Ramos (cell line): Measurements from ENCODE around the gene ETS1.
"Not testable (repeated sequence)": the region's sequence is repeated elsewhere in the genome, so short reads cannot be mapped to it uniquely, and the experiment has no call there.

Source experiments
- in situ Hi-C: fragments of 300-500 bp; cut with MboI; formaldehyde crosslinking; loops from one replicate; pipeline ENCODE4 v1.14.3; 2022; ENCODE audit warnings: low sequenced_read_pairs; ENCODE audit not compliant: unreplicated experiment

The ETS1 gene

DNA sequence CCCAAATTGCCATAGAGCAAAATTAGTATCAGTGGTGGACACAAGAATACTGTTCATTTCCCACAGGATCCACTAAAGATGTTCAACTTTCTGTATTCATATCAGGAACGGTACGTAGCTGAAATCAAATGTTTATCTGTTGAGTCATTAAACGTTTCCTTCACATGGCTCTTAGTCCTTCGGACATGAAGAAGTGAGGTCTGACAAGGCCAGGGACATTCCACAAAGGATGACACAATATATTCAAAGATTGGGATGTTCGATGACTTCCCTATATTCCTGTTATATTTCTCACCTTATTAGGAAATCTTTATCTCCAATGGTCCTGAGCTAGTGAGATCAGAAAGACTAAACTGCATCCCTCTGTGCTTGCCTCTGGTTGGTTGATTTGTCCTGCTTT is 129.0 kb downstream of the ETS1 start:
- in situ Hi-C loops, result loop anchor here (25.0 kb wide), 1 partner anchor 171 kb away; no protein-coding TSS in a partner anchor

GRCh38 chr11:128457874-128458273 is 129.5 kb downstream of the ETS1 start:
- in situ Hi-C loops, result loop anchor here (25.0 kb wide), 1 partner anchor 171 kb away; no protein-coding TSS in a partner anchor

GRCh38 chr11:128456566-128457268 is 130.6 kb downstream of the ETS1 start:
- in situ Hi-C loops, result loop anchor here (25.0 kb wide), 1 partner anchor 169 kb away; no protein-coding TSS in a partner anchor

DNA sequence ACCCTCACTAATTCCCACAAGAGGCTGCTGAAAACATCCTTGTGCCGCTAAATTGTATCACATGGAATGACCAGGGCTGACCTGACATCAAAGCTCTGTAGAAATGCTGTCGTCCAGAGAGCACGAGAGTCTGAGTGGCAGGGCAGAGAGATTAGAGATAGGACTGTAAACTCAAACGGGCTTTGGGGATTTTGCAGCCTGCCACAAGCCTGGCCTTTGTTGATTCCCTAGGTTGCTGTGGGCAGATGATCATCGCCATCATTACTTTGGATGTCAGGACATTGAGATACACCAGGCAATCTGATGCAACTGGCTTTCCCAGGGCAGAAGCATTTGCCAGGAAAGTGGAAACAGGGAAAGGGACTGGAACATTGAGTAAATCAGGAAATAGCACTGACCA is 131.6 kb downstream of the ETS1 start:
- in situ Hi-C loops, result loop anchor here (25.0 kb wide), 1 partner anchor 168 kb away; no protein-coding TSS in a partner anchor

DNA sequence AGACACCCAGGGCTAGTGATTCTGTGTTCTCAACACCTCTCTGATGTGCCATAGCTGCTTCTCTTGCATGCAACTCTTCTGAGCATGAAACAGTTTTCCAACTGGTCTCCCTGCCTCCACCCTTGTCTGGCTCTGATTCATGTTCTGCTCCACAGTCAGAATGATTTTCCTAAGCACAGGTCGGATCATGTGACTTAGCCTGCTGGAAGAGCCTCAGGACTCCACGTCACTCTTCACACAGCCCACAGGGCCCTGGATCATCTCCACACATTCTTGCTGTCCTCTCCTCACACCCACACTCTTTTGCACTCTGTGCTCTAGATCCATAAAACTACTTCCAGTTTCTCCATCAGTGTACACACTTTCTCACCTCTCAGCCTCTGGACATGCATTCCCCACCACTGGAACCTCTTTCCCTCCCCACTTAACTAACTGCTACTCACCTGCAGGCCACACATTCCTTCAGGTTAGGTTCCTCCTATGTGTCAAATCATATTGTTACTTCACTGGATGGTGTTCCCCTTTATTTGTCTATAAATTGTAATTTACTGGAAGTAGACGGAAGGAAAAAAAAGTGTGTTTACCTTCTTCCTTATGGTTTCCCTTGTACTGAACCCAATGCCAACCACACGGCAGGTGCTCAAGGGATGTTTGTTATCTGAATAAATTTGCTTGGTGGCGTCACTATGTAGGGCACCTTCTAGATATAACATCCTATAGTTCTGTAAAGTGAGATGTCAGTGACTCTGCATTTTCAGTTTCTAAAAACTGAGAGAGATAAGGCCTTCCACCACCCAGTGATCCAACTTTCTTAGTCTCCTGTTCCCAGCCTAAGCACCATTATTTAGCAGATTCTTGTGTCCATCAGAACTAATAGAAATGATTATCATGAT is 133.7 kb downstream of the ETS1 start:
- in situ Hi-C loops, result loop anchor here (25.0 kb wide), 1 partner anchor 166 kb away; no protein-coding TSS in a partner anchor

GRCh38 chr11:128451652-128452470 is 135.5 kb downstream of the ETS1 start:
- in situ Hi-C loops, result loop anchor here (25.0 kb wide), 1 partner anchor 165 kb away; no protein-coding TSS in a partner anchor

DNA sequence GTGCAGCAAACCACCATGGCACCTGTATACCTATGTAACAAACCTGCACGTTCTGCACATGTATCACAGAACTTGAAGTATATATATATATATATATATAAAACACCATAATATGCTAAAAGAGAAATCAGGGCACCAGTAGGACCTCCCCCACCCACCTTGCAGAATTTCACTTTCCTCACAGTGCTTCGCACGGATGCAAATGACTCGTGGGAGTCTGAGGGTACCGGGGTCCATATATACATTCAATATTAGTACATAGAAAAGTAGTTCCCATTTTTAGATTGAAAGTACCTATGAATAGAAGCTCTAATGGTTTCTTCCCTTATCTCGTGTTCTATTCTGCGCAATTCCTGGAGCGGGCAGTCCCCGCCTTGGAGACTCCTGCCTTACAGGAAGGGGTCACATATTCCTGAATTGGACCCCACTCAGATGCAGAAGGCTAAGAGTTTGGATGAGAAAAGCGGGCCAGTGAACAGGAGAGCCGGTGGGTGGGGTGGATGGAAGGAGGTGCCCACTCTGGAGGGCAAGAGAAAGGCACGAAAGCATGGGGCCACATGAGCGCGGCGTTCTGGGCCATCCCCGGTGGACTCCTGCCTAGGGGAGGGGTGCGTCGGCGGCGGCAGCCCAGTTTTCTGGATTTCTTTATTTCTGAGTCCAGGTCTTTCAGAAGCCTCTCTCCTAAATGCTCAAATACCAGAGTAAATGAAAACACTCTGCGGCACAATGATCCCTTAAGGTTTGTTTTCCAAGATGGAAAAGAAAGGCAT is 136.3 kb downstream of the ETS1 start:
- in situ Hi-C loops, result loop anchor here (25.0 kb wide), 1 partner anchor 164 kb away; no protein-coding TSS in a partner anchor

DNA sequence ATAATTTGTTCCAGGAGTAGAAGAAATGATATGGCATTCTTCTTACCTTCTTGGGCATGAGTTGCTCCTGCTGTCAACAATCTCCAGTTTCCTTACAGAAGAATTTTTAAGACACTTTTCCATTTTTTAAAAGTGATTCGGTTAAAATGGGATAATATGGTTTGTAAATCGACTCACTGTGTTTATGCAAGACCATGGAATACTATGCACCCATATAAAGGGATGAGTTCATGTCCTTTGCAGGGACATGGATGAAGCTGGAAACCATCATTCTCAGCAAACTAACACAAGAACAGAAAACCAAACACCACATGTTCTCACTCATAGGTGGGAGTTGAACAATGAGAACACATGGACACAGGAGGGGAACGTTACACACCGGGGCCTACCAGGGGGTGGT is 136.9 kb downstream of the ETS1 start:
- in situ Hi-C loops, result loop anchor here (25.0 kb wide), 1 partner anchor 163 kb away; no protein-coding TSS in a partner anchor

GRCh38 chr11:128448981-128449713 is 138.2 kb downstream of the ETS1 start:
- in situ Hi-C loops, result no loop called here

DNA sequence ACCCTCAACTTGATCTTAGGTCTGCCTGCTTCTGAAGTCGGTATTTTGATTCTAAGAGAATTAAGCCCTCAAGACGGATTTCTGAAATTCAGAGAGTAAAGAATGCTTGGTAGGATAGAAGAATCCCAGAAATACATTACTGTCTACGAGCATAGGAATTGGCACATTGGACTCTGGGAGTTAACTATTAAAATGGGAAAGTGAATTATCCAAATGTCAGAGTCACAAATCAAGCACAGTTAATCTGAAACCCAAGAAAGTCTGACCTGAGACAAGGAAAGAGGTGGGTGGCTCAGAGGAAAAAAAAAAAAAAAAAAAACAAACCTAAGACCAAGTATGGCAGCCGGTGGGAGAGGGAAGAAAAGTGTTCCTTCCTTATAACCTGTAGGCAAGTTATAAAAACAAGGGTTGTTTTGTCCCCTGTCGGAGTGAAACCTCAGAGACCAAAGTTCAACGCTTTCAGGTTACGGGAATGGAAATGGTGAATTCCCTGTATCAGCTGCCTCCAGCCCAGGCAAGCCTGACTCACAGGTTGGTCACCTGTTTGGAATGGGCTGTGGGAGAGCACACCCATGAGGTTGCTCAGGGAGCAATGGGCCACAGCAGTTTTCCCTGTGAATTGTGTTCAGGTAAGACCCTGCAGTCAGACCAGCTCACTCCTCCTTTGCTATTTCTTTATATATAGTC is 139.0 kb downstream of the ETS1 start:
- in situ Hi-C loops, result no loop called here

DNA sequence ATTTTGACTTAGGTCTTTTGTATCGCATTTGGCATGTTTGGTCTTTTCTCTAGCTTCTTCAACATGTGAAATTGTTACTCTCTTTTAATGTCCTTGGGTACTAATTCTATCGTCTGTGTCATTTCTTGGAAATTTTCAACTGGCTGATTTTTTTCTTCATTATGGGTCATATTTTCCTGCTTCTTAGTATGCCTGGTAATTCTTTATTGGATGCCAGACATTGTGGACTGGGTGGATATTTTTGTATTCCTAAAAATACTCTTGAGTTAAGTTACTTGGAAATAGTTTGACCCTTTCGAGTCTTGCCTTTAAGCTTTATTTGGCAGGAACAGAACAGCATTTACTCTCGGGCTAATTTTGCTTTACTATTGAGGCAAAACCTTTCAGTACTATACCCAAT is 140.1 kb downstream of the ETS1 start:
- in situ Hi-C loops, result no loop called here

DNA sequence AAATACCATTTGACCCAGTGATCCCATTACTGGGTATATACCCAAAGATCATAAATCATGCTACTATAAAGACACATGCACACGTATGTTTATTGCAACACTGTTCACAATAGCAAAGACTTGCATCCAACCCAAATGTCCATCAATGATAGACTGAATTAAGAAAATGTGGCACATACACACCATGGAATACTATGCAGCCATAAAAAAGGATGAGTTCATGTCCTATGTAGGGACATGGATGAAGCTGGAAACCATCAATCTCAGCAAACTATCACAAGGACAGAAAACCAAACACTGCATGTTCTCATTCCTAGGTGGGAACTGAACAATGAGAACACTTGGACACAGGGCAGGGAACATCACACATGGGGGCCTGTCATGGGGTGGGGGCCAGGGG is 141.4 kb downstream of the ETS1 start:
- in situ Hi-C loops, result not testable (repeated sequence)

DNA sequence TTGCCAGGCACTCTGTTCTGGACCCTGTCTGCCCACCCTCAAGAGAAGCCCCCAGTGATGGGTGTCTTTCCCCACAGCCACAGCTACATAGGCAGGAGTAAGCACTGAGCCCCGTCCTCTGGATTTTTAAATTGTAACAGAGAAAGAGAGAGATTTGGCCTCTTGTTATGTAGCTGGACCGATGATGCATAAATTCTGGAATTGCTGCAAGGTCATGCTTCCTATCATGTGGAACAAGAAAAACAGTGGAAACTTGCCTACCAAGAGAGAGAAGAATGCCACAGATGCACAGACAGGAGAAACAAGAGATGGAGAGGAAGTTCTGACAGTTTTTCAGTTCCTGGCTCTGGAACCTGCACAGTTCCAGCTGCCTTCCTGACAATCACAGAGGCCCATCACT is 150.2 kb downstream of the ETS1 start:
- in situ Hi-C loops, result no loop called here

GRCh38 chr11:128434818-128435217 is 152.5 kb downstream of the ETS1 start:
- in situ Hi-C loops, result no loop called here

DNA sequence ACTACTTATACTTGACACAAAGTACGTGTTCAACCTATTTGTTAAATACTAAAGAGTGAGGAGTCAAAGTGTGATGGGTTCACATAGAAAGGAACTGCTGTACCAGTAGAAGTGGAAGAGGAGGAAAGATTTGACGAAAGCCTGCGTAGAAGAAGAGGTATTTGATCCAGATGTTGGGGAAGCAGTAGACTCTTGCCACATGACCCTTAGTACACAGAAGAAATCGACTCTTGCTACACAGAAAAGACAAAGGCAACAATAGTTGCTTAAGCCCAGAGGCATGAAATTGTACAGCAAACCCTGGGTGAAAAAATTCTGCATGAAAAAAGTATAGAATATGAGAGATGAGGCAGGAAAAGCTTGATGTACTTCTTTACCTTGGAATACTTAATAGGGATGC is 152.9 kb downstream of the ETS1 start:
- in situ Hi-C loops, result no loop called here

GRCh38 chr11:128432926-128433325 is 154.4 kb downstream of the ETS1 start:
- in situ Hi-C loops, result no loop called here

- in situ Hi-C loops, result no loop called here
Observed at GRCh38 chr11:128431931-128432330, 155.4 kb downstream of the ETS1 start.

DNA sequence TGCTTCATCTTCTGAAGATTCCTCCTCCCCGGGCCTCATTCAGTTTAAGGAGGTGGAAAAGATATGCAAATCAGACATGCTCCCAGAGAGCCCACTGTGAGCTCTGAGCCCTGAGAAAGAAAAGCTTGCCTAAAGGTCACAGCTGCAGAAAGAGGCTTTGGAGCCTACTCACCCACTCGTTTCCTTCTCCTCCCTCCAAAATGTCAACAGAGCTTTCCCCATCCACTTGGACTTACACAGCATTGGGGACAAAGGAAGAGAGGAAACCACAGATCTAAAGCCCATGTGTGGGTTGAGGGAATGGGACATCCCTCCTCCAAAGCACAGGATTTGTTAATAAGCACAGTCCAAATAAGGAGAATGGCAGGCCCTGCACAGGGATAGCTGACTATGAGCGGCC is 158.4 kb downstream of the ETS1 start:
- in situ Hi-C loops, result no loop called here
